ENCODE results near the gene MINDY4.

The MINDY4 gene

DNA sequence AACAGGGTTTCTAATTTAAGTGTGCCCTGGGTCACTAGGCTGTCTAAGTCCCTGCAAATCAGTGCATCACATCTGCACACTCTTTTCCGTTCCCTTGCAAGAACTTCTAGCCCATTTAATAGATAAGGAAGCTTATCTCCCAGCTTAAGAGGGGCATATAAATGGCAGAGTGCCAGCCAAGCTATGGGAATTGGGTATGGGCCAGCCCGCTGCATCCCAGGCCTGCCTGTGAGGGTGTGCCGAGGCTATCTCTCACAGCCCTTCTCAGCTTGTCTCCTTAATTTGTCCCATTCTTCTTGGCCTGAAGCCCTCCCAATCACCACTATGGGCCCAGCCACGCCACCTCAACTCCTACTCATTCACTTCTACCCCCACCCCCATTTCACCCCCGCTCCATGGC is 155.1 kb downstream of the MINDY4 start:
- DNase-seq (ENCODE audit: low read depth in 1 of 2, low spot score in 1 of 2), result no peak
- Histone ChIP-seq H3K27ac (replicated peaks) (no peak overlapping the region), H3K4me3 (replicated peaks; ENCODE audit: insufficient read depth, low read length) (no peak overlapping the region), H3K27me3 (ENCODE audit: insufficient read depth, poor library complexity, severe bottlenecking) (no peaks in the 10 kb centered on the region)
- no peak for TF ChIP-seq POLR2AphosphoS5 (IDR thresholded peaks at IDR 0.05; ENCODE audit: low read depth)
- no peak for TF ChIP-seq SPI1 (IDR thresholded peaks at IDR 0.05; ENCODE audit: borderline replicate concordance, low read depth)
- TF ChIP-seq GABPA (IDR thresholded peaks at IDR 0.05; ENCODE audit: low read depth), result no peak
- TF ChIP-seq, protein P1, sequence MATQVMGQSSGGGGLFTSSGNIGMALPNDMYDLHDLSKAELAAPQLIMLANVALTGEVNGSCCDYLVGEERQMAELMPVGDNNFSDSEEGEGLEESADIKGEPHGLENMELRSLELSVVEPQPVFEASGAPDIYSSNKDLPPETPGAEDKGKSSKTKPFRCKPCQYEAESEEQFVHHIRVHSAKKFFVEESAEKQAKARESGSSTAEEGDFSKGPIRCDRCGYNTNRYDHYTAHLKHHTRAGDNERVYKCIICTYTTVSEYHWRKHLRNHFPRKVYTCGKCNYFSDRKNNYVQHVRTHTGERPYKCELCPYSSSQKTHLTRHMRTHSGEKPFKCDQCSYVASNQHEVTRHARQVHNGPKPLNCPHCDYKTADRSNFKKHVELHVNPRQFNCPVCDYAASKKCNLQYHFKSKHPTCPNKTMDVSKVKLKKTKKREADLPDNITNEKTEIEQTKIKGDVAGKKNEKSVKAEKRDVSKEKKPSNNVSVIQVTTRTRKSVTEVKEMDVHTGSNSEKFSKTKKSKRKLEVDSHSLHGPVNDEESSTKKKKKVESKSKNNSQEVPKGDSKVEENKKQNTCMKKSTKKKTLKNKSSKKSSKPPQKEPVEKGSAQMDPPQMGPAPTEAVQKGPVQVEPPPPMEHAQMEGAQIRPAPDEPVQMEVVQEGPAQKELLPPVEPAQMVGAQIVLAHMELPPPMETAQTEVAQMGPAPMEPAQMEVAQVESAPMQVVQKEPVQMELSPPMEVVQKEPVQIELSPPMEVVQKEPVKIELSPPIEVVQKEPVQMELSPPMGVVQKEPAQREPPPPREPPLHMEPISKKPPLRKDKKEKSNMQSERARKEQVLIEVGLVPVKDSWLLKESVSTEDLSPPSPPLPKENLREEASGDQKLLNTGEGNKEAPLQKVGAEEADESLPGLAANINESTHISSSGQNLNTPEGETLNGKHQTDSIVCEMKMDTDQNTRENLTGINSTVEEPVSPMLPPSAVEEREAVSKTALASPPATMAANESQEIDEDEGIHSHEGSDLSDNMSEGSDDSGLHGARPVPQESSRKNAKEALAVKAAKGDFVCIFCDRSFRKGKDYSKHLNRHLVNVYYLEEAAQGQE (IDR thresholded peaks at IDR 0.05; ENCODE audit: insufficient replicate concordance, low read depth), result no peak
- TF ChIP-seq, protein P2, sequence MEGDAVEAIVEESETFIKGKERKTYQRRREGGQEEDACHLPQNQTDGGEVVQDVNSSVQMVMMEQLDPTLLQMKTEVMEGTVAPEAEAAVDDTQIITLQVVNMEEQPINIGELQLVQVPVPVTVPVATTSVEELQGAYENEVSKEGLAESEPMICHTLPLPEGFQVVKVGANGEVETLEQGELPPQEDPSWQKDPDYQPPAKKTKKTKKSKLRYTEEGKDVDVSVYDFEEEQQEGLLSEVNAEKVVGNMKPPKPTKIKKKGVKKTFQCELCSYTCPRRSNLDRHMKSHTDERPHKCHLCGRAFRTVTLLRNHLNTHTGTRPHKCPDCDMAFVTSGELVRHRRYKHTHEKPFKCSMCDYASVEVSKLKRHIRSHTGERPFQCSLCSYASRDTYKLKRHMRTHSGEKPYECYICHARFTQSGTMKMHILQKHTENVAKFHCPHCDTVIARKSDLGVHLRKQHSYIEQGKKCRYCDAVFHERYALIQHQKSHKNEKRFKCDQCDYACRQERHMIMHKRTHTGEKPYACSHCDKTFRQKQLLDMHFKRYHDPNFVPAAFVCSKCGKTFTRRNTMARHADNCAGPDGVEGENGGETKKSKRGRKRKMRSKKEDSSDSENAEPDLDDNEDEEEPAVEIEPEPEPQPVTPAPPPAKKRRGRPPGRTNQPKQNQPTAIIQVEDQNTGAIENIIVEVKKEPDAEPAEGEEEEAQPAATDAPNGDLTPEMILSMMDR (IDR thresholded peaks at IDR 0.05; ENCODE audit: insufficient read depth, low read length), result no peak

DNA sequence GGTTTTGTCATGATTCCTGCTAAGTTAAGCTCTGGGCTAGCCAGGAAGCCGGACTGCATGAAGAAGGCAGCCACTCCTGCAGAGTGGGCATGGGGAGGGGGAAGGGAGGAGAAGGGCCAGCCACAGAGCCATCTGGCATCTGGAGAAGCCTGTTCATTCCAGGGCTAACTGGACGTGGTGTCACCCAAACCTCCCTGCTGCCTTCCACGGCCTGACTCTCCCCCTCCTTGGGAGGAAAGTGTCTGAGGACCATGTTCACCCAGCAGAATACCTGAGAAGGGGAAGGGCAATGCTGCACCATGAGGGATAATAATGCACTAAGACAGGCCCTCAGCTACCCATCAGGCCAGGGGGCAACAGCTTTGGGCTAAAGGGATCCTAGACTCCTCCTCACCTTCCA is 155.8 kb downstream of the MINDY4 start:
- no peak overlapping the region for H3K27ac ChIP-seq (replicated peaks)
- H3K27me3 ChIP-seq (ENCODE audit: insufficient read depth, poor library complexity, severe bottlenecking), result no peaks in the 10 kb centered on the region
- no peak overlapping the region for H3K4me3 ChIP-seq (replicated peaks; ENCODE audit: insufficient read depth, low read length)
- no peak for DNase-seq (ENCODE audit: low read depth in 1 of 2, low spot score in 1 of 2)
- TF ChIP-seq SPI1 (IDR thresholded peaks at IDR 0.05; ENCODE audit: borderline replicate concordance, low read depth), result no peak
- TF ChIP-seq GABPA (IDR thresholded peaks at IDR 0.05; ENCODE audit: low read depth), result no peak
- TF ChIP-seq, protein P2 (IDR thresholded peaks at IDR 0.05; ENCODE audit: insufficient read depth, low read length), result no peak
- TF ChIP-seq POLR2AphosphoS5 (IDR thresholded peaks at IDR 0.05; ENCODE audit: low read depth), result no peak
- TF ChIP-seq, protein P1 (IDR thresholded peaks at IDR 0.05; ENCODE audit: insufficient replicate concordance, low read depth), result no peak

DNA sequence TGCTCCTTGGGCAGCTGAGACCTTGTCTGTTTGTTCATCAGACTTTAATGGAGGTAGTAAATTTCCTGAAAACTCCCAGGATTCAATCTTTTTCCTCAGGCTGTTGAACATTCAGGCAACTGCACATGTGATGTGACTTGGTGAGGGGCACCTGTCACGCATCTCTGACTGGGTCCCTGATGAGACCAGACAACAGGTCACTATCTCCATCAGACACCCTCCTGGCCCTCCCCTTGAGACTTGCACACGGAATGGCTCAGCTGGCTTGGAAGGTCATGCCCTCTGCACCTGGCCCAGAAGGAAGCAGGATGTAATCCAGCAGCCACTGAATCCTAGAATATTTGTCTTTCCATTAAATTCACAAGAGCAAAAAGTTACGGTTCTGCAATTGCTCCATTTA is 156.3 kb downstream of the MINDY4 start:
- Histone ChIP-seq H3K27me3 (ENCODE audit: insufficient read depth, poor library complexity, severe bottlenecking) (no peaks in the 10 kb centered on the region), H3K4me3 (replicated peaks; ENCODE audit: insufficient read depth, low read length) (no peak overlapping the region), H3K27ac (replicated peaks) (no peak overlapping the region)
- TF ChIP-seq SPI1 (IDR thresholded peaks at IDR 0.05; ENCODE audit: borderline replicate concordance, low read depth), result no peak
- TF ChIP-seq, protein P2 (IDR thresholded peaks at IDR 0.05; ENCODE audit: insufficient read depth, low read length), result no peak
- DNase-seq (ENCODE audit: low read depth in 1 of 2, low spot score in 1 of 2), result no peak

DNA sequence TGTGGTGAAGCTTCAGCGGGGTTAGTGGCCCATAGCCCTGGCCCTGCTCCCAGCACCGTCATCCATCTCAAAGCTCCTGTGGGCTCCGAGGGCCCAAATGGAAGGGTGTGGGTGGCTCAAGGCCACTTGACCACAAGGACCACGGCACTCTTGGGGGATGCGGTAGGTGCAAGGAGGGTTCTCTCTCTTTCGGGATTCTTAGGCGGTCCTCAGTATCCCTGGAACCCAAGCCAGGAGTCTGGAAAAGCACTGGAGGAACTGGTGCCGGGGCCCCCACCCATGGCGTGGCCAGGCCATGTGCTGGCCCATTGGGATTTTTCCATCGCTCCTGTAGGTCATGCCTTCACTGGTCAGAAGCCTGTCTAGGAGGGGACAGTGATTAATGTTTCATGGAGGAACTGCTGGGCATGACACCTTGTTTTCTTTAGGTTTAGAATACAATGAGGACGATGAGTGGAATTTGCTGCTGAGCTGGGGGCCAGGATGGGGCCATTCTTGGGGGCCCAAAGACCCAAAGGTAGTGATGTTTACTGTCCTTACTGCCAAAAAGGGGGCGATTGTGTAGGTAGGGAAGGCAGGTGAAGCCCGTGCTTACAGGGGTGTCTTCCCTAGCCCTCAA is 157.1 kb downstream of the MINDY4 start:
- no peak for DNase-seq (ENCODE audit: low read depth in 1 of 2, low spot score in 1 of 2)
- TF ChIP-seq GABPA (IDR thresholded peaks at IDR 0.05; ENCODE audit: low read depth), result no peak
- no peak for TF ChIP-seq SPI1 (IDR thresholded peaks at IDR 0.05; ENCODE audit: borderline replicate concordance, low read depth)
- TF ChIP-seq, protein P1 (IDR thresholded peaks at IDR 0.05; ENCODE audit: insufficient replicate concordance, low read depth), result no peak
- TF ChIP-seq POLR2AphosphoS5 (IDR thresholded peaks at IDR 0.05; ENCODE audit: low read depth), result no peak
- TF ChIP-seq, protein P2 (IDR thresholded peaks at IDR 0.05; ENCODE audit: insufficient read depth, low read length), result no peak
- Histone ChIP-seq H3K27me3 (ENCODE audit: insufficient read depth, poor library complexity, severe bottlenecking) (no peaks in the 10 kb centered on the region), H3K27ac (replicated peaks) (no peak overlapping the region), H3K4me3 (replicated peaks; ENCODE audit: insufficient read depth, low read length) (no peak overlapping the region)

All from HL-60 (cell line).